ENCODE results near the gene SETBP1. TPM values are rescaled to one million over a fixed set of nuclear protein-coding genes. Genes with fewer than 3 reads are reported as not detected.

The SETBP1 gene
- total and polyA plus RNA-seq, 2 of the 13 experiments (the other 11 are each of a cell fraction or from before 2014, with no cell fraction given), result 0.18 to 0.65 TPM

- TF ChIP-seq ZNF124 (CRISPR knock-in tag; IDR thresholded peaks at IDR 0.05), result no peak
- TF ChIP-seq FOXO1 (CRISPR knock-in tag; IDR thresholded peaks at IDR 0.05), result no peak
- TF ChIP-seq, protein P1, sequence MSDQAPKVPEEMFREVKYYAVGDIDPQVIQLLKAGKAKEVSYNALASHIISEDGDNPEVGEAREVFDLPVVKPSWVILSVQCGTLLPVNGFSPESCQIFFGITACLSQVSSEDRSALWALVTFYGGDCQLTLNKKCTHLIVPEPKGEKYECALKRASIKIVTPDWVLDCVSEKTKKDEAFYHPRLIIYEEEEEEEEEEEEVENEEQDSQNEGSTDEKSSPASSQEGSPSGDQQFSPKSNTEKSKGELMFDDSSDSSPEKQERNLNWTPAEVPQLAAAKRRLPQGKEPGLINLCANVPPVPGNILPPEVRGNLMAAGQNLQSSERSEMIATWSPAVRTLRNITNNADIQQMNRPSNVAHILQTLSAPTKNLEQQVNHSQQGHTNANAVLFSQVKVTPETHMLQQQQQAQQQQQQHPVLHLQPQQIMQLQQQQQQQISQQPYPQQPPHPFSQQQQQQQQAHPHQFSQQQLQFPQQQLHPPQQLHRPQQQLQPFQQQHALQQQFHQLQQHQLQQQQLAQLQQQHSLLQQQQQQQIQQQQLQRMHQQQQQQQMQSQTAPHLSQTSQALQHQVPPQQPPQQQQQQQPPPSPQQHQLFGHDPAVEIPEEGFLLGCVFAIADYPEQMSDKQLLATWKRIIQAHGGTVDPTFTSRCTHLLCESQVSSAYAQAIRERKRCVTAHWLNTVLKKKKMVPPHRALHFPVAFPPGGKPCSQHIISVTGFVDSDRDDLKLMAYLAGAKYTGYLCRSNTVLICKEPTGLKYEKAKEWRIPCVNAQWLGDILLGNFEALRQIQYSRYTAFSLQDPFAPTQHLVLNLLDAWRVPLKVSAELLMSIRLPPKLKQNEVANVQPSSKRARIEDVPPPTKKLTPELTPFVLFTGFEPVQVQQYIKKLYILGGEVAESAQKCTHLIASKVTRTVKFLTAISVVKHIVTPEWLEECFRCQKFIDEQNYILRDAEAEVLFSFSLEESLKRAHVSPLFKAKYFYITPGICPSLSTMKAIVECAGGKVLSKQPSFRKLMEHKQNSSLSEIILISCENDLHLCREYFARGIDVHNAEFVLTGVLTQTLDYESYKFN (CRISPR knock-in tag; conservative IDR thresholded peaks at IDR 0.05), result no peak
- no peak for TF ChIP-seq YEATS4 (CRISPR knock-in tag; IDR thresholded peaks at IDR 0.05; ENCODE audit: borderline replicate concordance)
Observed at GRCh38 chr18:44779753-44780292, 99.1 kb downstream of the SETBP1 start (continued).

DNA sequence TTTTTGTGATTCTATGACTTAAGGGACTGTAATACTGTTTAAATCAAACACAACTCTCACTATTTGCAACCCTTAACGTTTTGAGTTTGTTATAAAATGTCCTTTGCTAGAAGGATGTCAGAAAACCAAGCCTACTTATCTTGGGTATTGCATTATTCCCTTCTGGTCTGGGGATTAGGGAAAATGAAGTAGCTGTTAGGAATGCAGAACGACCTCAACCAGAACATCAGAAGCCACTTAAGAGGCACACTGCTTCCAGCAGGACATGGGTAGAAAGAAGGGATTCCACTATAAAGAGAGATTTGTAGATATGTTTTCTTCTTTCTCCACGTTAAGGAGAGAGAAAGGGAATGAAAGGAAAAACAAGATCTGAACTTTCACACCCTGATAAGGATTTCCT is 101.2 kb downstream of the SETBP1 start:
- Histone ChIP-seq H3K4me2 (ENCODE audit: low read depth, low read length) (no peak overlapping the region), H2AFZ (ENCODE audit: low read length) (no peak overlapping the region), H3K27me3 (ENCODE audit: control insufficient read depth in 1 of 2, insufficient read depth in 2 of 2, low read length in 2 of 2) (no peaks in the 10 kb centered on the region; a peak in 1 of 5 replicates), H3K4me1 (ENCODE audit: insufficient read depth, low read length) (peaks cover 16% of the 10 kb centered on the region), H3K36me3 (replicated peaks in 1 of 2; ENCODE audit: control insufficient read depth in 1 of 2, insufficient read depth in 2 of 2, low read length in 2 of 2) (no peaks in the 10 kb centered on the region), H3K9ac (ENCODE audit: insufficient read depth, low read depth, low read length) (no peak overlapping the region), H3K4me3 (replicated peaks in 1 of 3; ENCODE audit: insufficient read depth in 1 of 3, low read depth in 2 of 3, low read length in 3 of 3) (no peak overlapping the region), H4K20me1 (ENCODE audit: insufficient read depth, low read length) (no peaks in the 10 kb centered on the region), H3K27ac (ENCODE audit: extremely low read length, insufficient read depth, low read length) (no peak overlapping the region), H3K79me2 (ENCODE audit: insufficient read depth, low read length) (no peaks in the 10 kb centered on the region), H3K9me3 (ENCODE audit: low read length) (no peaks in the 10 kb centered on the region)
- no peak for FAIRE-seq
- DNase-seq (ENCODE audit: low spot score), result no peak
- ChIA-PET CTCF (ENCODE audit: low intra/inter-chr PET ratio, low total read pairs) (no interaction called here), POLR2A (no interaction called here)
- intact Hi-C loops (cut with micrococcal nuclease; ENCODE audit: unreplicated experiment) (no loop called here), in situ Hi-C loops (cut with HindIII; ENCODE audit: extremely low pct_ligation_motif_present, low pct_unique_long_range_greater_than_20kb) (loop anchor here (25.0 kb wide), 1 partner anchor 95 kb away; the partner anchor contains the start of gene SETBP1)
- no TSS peak for BruUV-seq (replicated peaks)
- 15% methylated on average over 3 of the region's 3 CpGs for WGBS (ENCODE audit: low lambda C conversion rate)
- ATAC-seq, result no peak
- TF ChIP-seq HINFP (CRISPR knock-in tag; IDR thresholded peaks at IDR 0.05; ENCODE audit: low read depth), result no peak
- TF ChIP-seq ZNF10 (CRISPR knock-in tag; IDR thresholded peaks at IDR 0.05; ENCODE audit: borderline replicate concordance, low read depth), result no peak
- TF ChIP-seq ATF6 (CRISPR knock-in tag; conservative IDR thresholded peaks at IDR 0.05), result no peak
- TF ChIP-seq IRX3 (CRISPR knock-in tag; IDR thresholded peaks at IDR 0.05; ENCODE audit: borderline replicate concordance, low read depth), result no peak
- TF ChIP-seq ZNF597 (CRISPR knock-in tag; IDR thresholded peaks at IDR 0.05), result no peak
- no peak for TF ChIP-seq MTA1 (CRISPR knock-in tag; IDR thresholded peaks at IDR 0.05; ENCODE audit: borderline replicate concordance)
- no peak for TF ChIP-seq MXD1 (CRISPR knock-in tag; IDR thresholded peaks at IDR 0.05)
